COR-L47 (cell line): ENCODE data around the gene HMX1.

Source experiments
- DNase-seq: peaks from one replicate; lab custom pipeline; 2025; lab: John Stamatoyannopoulos, UW

The HMX1 gene

DNA sequence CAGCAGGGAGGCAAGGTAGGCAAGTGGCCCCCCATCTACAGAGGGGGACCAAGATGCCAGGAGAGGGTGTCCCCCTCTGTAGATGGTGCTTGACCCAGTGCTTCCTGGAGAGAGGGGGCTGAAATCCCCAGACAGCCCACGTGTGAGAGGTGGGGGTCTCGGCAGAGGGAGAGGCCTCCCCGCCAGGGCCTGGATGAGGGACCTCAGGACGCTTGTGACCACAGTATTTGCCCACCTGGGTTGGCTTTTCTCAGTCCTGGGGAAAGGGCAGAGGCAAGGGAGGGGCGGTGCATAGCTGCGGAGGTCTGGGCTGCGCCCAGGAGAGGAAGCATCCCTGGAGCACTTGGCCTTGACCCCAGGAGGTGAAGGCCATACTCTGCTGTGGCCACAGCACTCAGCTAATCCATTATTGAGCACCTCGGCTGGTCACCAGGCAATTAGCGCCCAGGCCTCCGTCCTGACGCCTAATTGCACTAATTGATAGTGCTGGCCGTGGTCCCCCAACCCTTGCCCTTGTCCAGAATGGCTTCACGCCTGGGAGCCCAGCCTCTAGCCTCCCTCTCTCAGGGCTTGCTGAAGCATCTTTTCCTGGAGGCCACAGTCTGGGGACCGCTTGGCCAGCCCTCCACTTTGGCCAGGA, 30.7 kb downstream of the HMX1 start:
- DNase-seq = no peak

DNA sequence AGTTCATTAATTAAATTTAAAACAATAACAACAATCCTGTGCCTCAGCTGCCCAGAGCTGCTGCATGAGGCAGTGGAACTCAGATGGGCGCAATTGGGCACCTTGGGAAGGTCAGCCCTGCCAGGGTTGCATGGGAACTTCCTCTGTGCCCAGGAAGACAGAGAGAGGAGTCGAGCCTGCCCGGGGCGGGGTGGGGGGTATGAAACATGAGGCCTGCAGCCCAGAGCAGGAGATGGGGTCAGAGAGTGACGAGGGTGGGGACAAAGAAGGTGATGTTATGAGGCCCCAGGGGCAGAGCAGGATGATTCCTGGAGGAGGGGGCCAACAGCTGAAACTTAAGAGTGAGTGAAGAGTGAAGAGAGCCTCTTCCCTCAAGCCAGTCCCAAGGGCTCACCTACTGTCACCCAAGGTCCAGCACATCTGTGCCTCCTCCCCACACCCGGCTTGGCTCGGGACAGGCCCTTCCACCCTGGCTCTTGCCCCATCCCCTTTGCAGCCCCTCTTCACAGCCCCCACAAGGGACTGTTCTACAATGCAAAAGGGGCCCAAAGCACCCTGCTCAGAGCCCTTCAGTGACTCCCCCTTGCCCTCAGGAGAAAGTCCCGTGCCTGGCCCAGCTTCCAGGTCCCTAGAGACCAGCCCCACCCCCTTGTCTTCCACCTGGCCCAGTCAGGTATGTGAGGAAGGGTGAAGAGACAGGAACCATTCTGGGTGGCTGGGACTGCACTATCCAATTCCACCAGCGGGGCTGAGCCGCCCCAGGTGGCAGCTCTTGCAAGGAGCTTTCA, 31.4 kb downstream of the HMX1 start:
- DNase-seq = no peak

DNA sequence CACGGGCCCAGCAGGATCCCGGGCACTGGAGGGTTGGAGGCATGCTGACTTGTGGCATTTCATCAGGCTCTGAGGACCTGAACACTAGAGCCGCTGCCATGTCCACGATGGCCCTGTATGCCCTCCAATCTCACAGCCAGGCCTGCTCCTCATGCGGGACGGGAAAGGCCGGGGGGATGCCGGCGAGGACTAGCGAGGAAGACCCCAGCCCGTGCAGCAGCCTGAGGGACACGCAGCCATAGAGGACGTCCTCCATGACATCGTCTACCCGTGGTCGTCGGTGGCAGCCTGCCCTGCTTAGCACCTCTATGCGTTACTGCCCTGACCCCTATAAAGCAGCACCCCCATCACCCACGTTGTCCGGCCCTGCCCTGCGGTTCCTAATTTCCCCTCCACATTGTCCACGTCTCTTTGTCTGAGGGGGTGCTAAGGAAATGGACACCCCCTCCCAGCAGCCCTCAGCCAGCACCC, 32.6 kb downstream of the HMX1 start:
- DNase-seq = no peak

GRCh38 chr4:8838296-8838960, 33.2 kb downstream of the HMX1 start:
- DNase-seq = no peak

GRCh38 chr4:8837181-8837841, 34.3 kb downstream of the HMX1 start:
- DNase-seq = no peak

- DNase-seq = no peak
Observed at GRCh38 chr4:8836664-8837171, 34.9 kb downstream of the HMX1 start.

- DNase-seq = no peak
Observed at GRCh38 chr4:8835521-8836365, 35.9 kb downstream of the HMX1 start.

DNA sequence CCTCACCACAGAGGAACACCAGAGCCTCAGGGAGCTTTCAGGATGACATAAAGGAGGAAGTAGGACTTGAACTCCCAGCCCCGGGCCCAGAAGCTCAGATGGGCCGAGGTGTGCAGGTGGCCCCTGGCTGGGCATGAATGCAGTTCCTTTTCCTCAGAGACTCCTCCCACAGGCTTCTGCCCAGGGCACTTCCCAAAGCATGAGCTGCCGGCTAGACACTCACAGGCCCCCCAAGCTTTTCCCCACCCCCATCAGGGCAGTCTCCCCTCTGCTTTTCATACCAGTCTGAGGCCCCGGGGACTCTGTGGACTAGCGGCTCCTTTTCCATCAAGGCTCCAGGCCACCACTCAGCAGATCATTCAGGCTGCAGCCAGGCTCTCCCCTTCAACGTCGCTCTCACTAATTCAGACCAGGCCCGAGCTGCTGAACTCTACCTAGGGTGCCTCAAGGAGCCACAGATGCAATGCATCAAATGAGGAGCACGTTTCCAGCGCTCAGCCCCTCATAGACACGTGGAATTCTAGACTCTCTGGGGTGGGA, 36.9 kb downstream of the HMX1 start:
- no peak for DNase-seq

DNA sequence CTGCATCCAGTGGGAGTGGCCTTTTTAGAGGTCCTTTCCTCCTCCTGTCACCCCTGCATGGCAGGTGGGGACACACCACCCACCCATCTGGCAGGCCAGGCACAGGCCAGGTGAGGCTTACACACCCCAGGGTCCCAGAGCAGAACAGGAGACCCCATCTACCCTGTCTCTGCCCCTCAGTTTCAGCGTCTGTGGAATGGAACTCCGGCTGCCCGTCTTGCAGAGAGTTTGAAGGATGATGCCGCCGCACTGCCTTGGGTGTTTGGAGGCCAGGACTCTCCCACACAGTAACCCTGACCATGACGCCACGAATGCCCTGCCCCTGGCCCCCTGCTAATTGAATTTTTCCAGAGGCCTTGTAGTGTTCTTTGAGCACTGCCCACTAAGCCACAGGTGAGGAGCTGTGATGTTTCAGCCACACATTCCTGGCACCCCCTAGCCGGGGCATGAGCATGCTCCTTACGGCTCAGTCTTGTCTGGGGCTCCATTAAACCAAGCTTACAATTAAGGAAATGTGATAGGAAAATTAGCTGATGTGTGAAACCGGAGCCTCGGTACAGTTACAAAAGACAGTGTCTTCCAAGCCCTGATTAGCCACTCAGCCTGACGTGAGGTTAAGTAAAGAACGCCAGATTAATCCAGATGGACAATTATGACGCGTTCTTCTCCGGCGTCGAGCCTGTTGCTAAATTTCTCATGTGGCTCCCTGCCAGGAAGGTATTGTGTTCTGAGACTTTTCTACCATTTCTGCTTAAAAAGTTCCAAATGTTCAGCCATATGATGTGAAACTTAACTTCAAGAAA, 39.3 kb downstream of the HMX1 start:
- DNase-seq = peak; percentile 4

GRCh38 chr4:8831221-8832112, 40.2 kb downstream of the HMX1 start:
- no peak for DNase-seq

GRCh38 chr4:8830611-8831200, 40.9 kb downstream of the HMX1 start:
- no peak for DNase-seq

- DNase-seq = no peak
Observed at GRCh38 chr4:8830056-8830455, 41.6 kb downstream of the HMX1 start.

DNA sequence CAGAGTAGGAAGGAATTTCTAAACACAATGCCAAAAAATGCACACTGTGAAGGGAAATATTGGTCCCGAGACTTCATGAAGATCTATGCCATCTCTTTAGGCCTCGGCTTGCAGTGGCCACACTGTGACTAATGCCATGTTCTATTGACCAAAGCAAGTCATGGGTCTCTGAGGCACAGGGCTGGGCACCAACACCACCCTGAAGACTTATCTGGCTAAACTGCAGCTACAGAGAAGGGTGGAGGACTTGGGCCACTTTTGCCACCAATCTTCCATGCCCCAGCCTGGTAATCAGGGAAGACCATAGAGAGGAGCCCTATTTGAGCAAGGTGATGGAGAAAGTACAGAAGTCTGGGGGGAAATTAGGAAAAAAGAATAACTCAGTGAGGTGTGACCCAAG, 42.1 kb downstream of the HMX1 start:
- DNase-seq = no peak

DNA sequence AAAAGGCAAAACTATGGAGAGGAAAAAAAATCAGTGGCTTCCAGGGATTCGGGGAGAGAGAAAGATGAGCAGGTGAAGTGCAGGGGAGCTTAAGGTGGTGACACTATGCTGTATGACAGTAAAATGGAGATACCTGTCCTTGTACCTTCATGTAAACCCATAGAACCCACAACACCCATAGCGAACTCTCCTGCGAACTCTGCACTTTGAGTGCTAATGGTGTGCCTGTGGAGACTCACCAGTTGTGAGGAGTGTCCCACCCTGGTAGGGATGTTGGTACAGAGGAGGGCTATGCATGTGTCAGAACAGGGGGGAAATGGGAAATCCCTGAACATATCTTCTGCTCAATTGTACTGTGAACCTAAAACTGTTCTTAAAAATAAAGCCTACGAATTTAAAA, 42.8 kb downstream of the HMX1 start:
- DNase-seq = no peak

DNA sequence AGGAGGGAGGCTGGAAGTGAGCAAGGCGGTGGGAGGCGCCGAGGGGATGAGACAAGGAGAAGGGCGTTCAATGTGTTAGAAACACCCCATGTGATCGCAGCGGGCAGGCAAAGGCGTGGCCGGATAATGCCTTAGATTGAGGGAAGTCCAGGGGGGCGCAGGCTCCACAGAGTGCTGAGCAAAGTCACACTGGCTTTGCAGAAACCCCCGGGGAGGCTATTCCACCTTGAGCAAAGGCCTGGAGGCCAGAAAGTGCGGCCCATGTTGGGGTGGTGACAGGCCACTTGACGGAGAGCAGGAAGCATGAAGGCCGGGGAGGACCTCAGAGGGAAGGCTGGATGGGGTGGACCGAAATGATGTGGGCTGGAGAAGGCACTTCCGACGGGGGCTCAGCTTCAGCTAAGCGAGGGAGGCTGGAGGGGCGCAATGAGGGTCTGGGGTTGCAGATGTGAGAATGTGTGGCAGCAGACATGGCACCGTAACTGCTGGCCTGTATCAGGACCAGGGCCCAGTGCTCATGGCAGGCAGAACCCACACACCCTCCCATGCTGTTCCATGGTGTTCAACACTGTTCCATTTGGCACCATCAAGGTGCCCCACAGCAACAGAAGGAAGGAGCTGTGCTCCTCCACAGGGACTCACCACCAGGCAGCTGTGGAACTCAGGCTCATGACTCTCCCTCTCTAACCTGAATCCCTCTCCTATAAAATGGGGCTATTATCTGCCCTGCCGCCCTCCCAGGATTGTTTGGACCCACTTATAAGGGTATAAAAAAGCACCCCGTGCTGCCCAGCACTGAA, 50.3 kb downstream of the HMX1 start:
- DNase-seq = no peak

GRCh38 chr4:8820178-8821102, 51.2 kb downstream of the HMX1 start:
- no peak for DNase-seq
